Fibroblast of the aortic adventitia (primary cell): ENCODE measurements around the gene FBL. TPM values are rescaled to one million over a fixed set of nuclear protein-coding genes. Genes with fewer than 3 reads are reported as not detected.

ENCODE experiments used
- DNase-seq: peaks from one replicate; pipeline ENCODE4 v3.0.0-alpha.2; 2010; ENCODE audit warnings: low read depth
- H3K4me3 ChIP-seq: 2 replicates; pipeline ENCODE4 v1.5.1; 2011; ENCODE audit warnings: low read depth, mild to moderate bottlenecking, control low read depth, low read length, moderate library complexity
- small RNA-seq: library from RNA; depleted of rRNA; stranded (forward); fragments of <200 nt; gene quantifications from one replicate; pipeline ENCODE3, GENCODE V24; 2012
- total RNA-seq: library from RNA; depleted of rRNA; stranded (reverse); fragments of >200 nt; gene quantifications from 2 replicates; pipeline ENCODE4 v1.2.3, GENCODE V29; 2012; ENCODE audit warnings: low replicate concordance
- TF ChIP-seq, protein P1 (sequence below): IDR thresholded peaks from 2 replicates; pipeline ENCODE4 v1.5.1; 2011; ENCODE audit warnings: mild to moderate bottlenecking, low read length, control low read depth, inconsistent platforms; ENCODE audit not compliant: insufficient read depth

Gene FBL
- total RNA-seq, 1 donor: 162 TPM

DNA sequence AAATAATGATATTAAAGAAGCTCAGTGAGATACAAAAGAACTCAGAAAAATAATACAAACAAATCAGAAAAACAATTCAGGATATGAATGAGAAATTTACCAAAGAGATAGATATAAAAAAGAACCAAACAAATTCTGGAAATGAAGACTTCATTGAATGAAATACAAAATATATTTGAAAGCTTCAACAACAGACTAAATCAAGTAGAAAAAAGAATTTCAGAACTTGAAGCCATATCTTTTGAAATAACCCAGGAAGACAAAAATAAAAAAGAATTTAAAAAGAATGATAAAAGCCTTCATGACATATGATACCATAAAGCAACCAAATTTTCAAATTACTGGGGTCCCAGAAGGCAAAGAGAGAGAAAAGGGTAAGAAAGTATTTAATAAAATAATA lies 57.9 kb downstream of the FBL start:
- TF ChIP-seq, protein P1, sequence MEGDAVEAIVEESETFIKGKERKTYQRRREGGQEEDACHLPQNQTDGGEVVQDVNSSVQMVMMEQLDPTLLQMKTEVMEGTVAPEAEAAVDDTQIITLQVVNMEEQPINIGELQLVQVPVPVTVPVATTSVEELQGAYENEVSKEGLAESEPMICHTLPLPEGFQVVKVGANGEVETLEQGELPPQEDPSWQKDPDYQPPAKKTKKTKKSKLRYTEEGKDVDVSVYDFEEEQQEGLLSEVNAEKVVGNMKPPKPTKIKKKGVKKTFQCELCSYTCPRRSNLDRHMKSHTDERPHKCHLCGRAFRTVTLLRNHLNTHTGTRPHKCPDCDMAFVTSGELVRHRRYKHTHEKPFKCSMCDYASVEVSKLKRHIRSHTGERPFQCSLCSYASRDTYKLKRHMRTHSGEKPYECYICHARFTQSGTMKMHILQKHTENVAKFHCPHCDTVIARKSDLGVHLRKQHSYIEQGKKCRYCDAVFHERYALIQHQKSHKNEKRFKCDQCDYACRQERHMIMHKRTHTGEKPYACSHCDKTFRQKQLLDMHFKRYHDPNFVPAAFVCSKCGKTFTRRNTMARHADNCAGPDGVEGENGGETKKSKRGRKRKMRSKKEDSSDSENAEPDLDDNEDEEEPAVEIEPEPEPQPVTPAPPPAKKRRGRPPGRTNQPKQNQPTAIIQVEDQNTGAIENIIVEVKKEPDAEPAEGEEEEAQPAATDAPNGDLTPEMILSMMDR: no peak
- no peak for DNase-seq

More for the DNA sequence above, 57.9 kb downstream of the FBL start:
- H3K4me3 ChIP-seq: no peak overlapping the region

Small RNA genes within 50 kb of the gene (small RNA-seq; reads per million reads assigned to genes)
- not detected for gene MIR6719

Other genes starting within 250 kb of the FBL start
- gene LGALS13, start 243.9 kb downstream of the FBL start, total RNA-seq: not detected in 2 replicates
- gene LGALS16, start 190.5 kb downstream of the FBL start, total RNA-seq: not detected in 2 replicates
- not detected in 2 replicates for gene LGALS14, start 141.9 kb downstream of the FBL start, total RNA-seq
- not detected in 2 replicates for gene CLC, start 108.3 kb downstream of the FBL start, total RNA-seq
- gene LEUTX, start 67.5 kb downstream of the FBL start, total RNA-seq: not detected in 2 replicates
- gene DYRK1B, start 12.2 kb downstream of the FBL start, total RNA-seq: 15.5 and 21.8 TPM in 2 replicates
- under 0.01 and 0.33 TPM in 2 replicates for gene FCGBP, start 88.3 kb upstream of the FBL start, total RNA-seq
- 24.2 and 85.2 TPM in 2 replicates for gene PSMC4, start 124.8 kb upstream of the FBL start, total RNA-seq
- gene ZNF546, start 150.7 kb upstream of the FBL start, total RNA-seq: 7.1 and 9.7 TPM in 2 replicates
- 18.9 and 23.1 TPM in 2 replicates for gene ZNF780B, start 209.9 kb upstream of the FBL start, total RNA-seq
- 10.1 and 15.9 TPM in 2 replicates for gene ZNF780A, start 244.6 kb upstream of the FBL start, total RNA-seq